OCI-LY3 (cell line): Measurements from ENCODE around the gene MAPKBP1.

Source experiments
- H2AFZ ChIP-seq: fragments of 200-600, 300-600 bp; shearing (Covaris generic); 2 replicates; pipeline ENCODE4 v1.6.0; 2014; ENCODE audit warnings: antibody characterized with exemption, low read depth, low read length
- H3K27ac ChIP-seq: fragments of 200-600, 300-600 bp; sonication (generic); 2 replicates; pipeline ENCODE4 v1.5.1; 2014; ENCODE audit warnings: mild to moderate bottlenecking, low read length, moderate library complexity, mixed read lengths
- H3K27me3 ChIP-seq: fragments of 200-600, 300-600 bp; sonication (generic); 2 replicates; pipeline ENCODE4 v1.6.1; 2014; ENCODE audit warnings: low read depth, low read length, mixed read lengths
- H3K36me3 ChIP-seq: fragments of 200-600, 300-600 bp; sonication (generic); replicated peaks from 2 replicates; pipeline ENCODE3; 2014; ENCODE audit warnings: low read depth, low read length, mixed read lengths
- H3K4me1 ChIP-seq: fragments of 300-600, 200-600 bp; sonication (generic); 2 replicates; pipeline ENCODE4 v1.6.1; 2014; ENCODE audit warnings: low read length, mixed read lengths
- H3K4me2 ChIP-seq: fragments of 200-600, 300-600 bp; sonication (generic); 2 replicates; pipeline ENCODE4 v1.6.1; 2014; ENCODE audit warnings: low read length, mixed read lengths
- H3K4me3 ChIP-seq: fragments of 300-600, 200-600 bp; sonication (generic); 2 replicates; pipeline ENCODE4 v1.5.1; 2014; ENCODE audit warnings: antibody characterized with exemption, mild to moderate bottlenecking, low read length, moderate library complexity
- H3K79me2 ChIP-seq: fragments of 300-600, 200-600 bp; shearing (Covaris generic); 2 replicates; pipeline ENCODE4 v1.6.1; 2014; ENCODE audit warnings: mild to moderate bottlenecking, low read length, mixed read lengths
- H3K9ac ChIP-seq: fragments of 300-600, 200-600 bp; shearing (Covaris generic); 2 replicates; pipeline ENCODE4 v1.6.0; 2014; ENCODE audit warnings: mild to moderate bottlenecking, low read length, moderate library complexity
- H3K9me3 ChIP-seq: fragments of 200-600, 300-600 bp; shearing (Covaris generic); 2 replicates; pipeline ENCODE4 v1.6.1; 2014; ENCODE audit warnings: low read length, mixed read lengths; ENCODE audit not compliant: insufficient read depth
- H4K20me1 ChIP-seq: fragments of 200-600, 300-600 bp; sonication (generic); 2 replicates; pipeline ENCODE4 v1.6.1; 2016; ENCODE audit warnings: low read length, mixed read lengths; ENCODE audit not compliant: insufficient read depth
- EZH2phosphoT487 ChIP-seq: fragments of 200-600 bp; shearing (Covaris generic); IDR thresholded peaks from 2 replicates; pipeline ENCODE4 v1.6.1; 2018; ENCODE audit warnings: antibody characterized with exemption, mixed run types, low read depth
- TF ChIP-seq, protein P1 (sequence below): fragments of 200-600, 300-600 bp; sonication (generic); IDR thresholded peaks from 2 replicates; pipeline ENCODE4 v1.5.1; 2014; ENCODE audit warnings: antibody characterized with exemption, low read length, low read depth

MAPKBP1 gene

DNA sequence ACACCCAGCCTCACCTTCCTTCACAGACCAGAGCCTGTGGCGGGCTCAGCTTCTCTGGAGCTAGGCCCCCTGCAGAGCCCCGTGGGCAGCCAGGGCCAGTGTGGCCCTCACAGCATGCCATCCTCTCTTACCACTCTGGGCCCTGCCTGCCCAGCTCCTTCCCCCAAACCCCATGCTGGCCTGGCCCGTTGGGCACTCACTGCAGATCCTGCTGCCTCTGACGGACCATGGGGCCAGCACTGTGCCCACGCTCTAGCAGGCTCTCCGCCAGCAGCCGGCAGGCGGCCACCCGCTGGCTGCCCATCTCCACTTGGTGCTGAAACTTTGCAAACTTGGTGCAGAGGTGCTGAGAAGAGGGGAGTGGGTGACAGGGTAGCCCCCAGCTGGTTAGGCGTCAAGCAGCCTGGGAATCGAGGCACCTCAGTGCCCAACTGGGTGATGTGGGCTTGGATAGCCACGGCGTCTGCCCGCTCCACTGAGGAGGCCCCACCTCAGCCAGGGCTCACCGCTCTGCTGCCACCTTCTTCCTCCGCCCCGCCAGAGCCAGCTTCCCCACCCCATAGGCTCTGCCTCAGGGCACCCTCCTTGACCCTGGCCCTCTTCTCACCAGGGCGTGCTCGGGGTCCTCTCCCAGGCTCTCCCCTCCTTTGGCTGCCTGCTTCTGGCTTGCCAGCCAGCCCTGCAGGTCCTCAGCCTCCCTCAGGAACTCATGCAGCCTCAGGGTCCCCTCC, 97.1 kb downstream of the MAPKBP1 start:
- Histone ChIP-seq H3K4me1 (no peaks in the 10 kb centered on the region), H3K36me3 (no peaks in the 10 kb centered on the region), H2AFZ (no peak overlapping the region), H3K27ac (no peak overlapping the region), H3K79me2 (no peaks in the 10 kb centered on the region), H3K4me2 (no peak overlapping the region), H3K27me3 (peaks cover 10% of the 10 kb centered on the region; the same call in 1 of the 2 replicates), H3K9ac (no peak overlapping the region), H3K4me3 (no peak overlapping the region), H3K9me3 (no peaks in the 10 kb centered on the region), H4K20me1 (no peaks in the 10 kb centered on the region)
- TF ChIP-seq, protein P1, sequence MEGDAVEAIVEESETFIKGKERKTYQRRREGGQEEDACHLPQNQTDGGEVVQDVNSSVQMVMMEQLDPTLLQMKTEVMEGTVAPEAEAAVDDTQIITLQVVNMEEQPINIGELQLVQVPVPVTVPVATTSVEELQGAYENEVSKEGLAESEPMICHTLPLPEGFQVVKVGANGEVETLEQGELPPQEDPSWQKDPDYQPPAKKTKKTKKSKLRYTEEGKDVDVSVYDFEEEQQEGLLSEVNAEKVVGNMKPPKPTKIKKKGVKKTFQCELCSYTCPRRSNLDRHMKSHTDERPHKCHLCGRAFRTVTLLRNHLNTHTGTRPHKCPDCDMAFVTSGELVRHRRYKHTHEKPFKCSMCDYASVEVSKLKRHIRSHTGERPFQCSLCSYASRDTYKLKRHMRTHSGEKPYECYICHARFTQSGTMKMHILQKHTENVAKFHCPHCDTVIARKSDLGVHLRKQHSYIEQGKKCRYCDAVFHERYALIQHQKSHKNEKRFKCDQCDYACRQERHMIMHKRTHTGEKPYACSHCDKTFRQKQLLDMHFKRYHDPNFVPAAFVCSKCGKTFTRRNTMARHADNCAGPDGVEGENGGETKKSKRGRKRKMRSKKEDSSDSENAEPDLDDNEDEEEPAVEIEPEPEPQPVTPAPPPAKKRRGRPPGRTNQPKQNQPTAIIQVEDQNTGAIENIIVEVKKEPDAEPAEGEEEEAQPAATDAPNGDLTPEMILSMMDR, result no peak
- TF ChIP-seq EZH2phosphoT487, result no peak

DNA sequence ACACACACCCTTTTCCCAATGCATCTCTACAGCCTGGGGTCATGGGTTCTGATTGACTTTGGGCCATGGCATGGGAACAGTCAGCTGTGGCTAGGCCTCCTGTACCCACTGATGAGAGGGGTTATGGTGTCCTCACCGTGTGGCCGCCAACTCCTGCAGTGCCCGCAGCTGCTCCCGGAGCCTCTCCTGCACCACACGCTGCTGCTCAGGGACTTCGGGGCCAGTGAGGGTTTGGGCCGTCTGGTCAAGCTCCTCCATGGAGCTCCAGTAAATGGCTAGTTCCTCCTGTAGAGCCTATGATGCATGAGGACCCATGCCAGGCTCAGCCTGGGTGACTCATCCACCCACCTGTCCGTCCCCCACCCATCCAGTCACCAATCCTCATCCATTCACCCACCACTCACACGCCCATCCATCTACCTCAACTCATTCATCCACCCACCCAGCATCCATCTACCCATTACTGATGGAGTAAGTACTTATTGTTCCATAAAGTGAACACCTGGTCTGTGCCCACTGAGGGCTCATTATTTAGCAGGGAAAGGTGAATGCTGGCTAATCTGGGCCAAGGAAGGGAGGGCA, 98.0 kb downstream of the MAPKBP1 start:
- Histone ChIP-seq H2AFZ (no peak overlapping the region), H3K79me2 (no peaks in the 10 kb centered on the region), H3K9ac (no peak overlapping the region), H3K9me3 (no peaks in the 10 kb centered on the region), H4K20me1 (no peaks in the 10 kb centered on the region), H3K36me3 (no peaks in the 10 kb centered on the region), H3K4me3 (no peak overlapping the region), H3K4me2 (no peak overlapping the region), H3K4me1 (no peaks in the 10 kb centered on the region), H3K27me3 (peaks cover 10% of the 10 kb centered on the region; the same call in 1 of the 2 replicates), H3K27ac (no peak overlapping the region)
- TF ChIP-seq, protein P1, result no peak
- TF ChIP-seq EZH2phosphoT487, result no peak

DNA sequence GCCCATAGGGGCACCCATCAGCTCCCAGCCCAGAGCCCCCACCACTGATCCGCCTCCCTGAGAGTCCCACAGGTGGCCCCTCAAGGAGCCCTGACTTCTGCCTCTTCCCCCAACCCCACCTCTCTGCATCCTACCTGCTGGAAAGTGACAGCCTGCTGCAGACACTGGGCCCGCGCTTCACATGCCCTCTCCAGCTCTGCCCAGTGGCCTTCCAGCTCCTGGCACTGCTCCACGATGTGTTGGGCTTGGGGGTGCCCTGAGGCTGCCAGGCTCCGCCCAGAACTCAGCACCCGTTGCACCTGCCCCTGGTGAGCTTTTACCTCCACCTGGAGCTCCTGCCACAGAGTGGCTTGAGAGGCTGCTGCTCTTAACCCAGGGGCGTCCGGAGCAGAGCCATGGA, 99.4 kb downstream of the MAPKBP1 start:
- no peaks in the 10 kb centered on the region for H4K20me1 ChIP-seq
- TF ChIP-seq EZH2phosphoT487, result no peak
- TF ChIP-seq, protein P1, result no peak
- no peaks in the 10 kb centered on the region for H3K9me3 ChIP-seq
- H3K36me3 ChIP-seq, result no peaks in the 10 kb centered on the region
- no peak overlapping the region for H3K4me3 ChIP-seq
- no peaks in the 10 kb centered on the region for H3K79me2 ChIP-seq
- peaks cover 10% of the 10 kb centered on the region; the same call in 1 of the 2 replicates for H3K27me3 ChIP-seq
- no peak overlapping the region for H3K9ac ChIP-seq
- no peak overlapping the region for H2AFZ ChIP-seq
- no peak overlapping the region for H3K4me2 ChIP-seq
- no peak overlapping the region for H3K27ac ChIP-seq
- no peaks in the 10 kb centered on the region for H3K4me1 ChIP-seq

DNA sequence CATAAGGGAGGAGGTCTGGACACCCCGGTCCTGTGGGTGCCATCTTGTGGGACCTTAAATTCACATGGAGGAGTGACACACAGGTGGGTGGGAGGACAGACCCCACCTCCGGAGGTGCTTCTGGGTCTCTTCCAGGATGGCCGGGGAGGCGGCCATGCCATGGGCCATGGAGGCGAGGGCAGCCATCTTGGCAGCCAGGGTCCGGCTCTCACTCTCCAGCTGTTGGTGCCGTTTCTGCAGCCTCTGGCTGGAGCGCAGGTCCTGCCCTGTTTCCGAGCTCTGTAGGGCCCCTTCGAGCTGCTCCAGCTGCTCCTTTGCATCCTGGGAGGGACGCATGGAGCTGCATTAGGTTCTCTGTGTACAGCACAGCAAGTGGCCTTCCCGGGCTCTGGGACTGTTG, 100.5 kb downstream of the MAPKBP1 start:
- Histone ChIP-seq H3K9ac (no peak overlapping the region), H4K20me1 (no peaks in the 10 kb centered on the region), H3K36me3 (no peaks in the 10 kb centered on the region), H3K9me3 (no peaks in the 10 kb centered on the region), H3K27ac (no peak overlapping the region), H3K79me2 (no peaks in the 10 kb centered on the region), H3K4me2 (no peak overlapping the region), H3K4me3 (no peak overlapping the region), H3K4me1 (no peaks in the 10 kb centered on the region), H2AFZ (no peak overlapping the region), H3K27me3 (peaks cover 10% of the 10 kb centered on the region; the same call in 1 of the 2 replicates)
- TF ChIP-seq EZH2phosphoT487, result no peak
- TF ChIP-seq, protein P1, result no peak
